K562 (cell line): Measurements from ENCODE around the gene ERAS. TPM values are rescaled to one million over a fixed set of nuclear protein-coding genes. Genes with fewer than 3 reads are reported as not detected.

Source experiments
- ARID1B ChIP-seq: fragments of 450-650 bp; IDR thresholded peaks from 2 replicates; pipeline ENCODE4 v1.6.1; 2016; ENCODE audit warnings: antibody characterized with exemption, mild to moderate bottlenecking, inconsistent platforms
- CBX8 ChIP-seq: fragments of 200-600 bp; sonication (generic); IDR thresholded peaks from 2 replicates; pipeline ENCODE4 v1.6.1; 2012; ENCODE audit warnings: borderline replicate concordance, mixed run types, low read depth, mild to moderate bottlenecking, moderate library complexity, mixed read lengths, low read length, control low read depth, inconsistent platforms; ENCODE audit not compliant: poor library complexity, severe bottlenecking; ENCODE audit errors: extremely low read depth
- CC2D1A ChIP-seq: fragments of 450-650 bp; IDR thresholded peaks from 2 replicates; pipeline ENCODE4 v1.6.1; 2017; ENCODE audit warnings: mild to moderate bottlenecking
- DDX20 ChIP-seq: fragments of 450-650 bp; IDR thresholded peaks from 2 replicates; pipeline ENCODE4 v1.6.1; 2016; ENCODE audit warnings: missing genetic modification characterization, low read depth, mild to moderate bottlenecking, missing compliant biosample characterization, moderate library complexity
- ELF4 ChIP-seq: fragments of 450-650 bp; formaldehyde crosslinking; IDR thresholded peaks from 2 replicates; pipeline ENCODE4 v1.4.0; 2022; ENCODE audit warnings: missing genetic modification characterization
- ESRRB ChIP-seq: fragments of 250-450 bp; sonication (Bioruptor Pico); IDR thresholded peaks from 2 replicates; pipeline ENCODE4 v1.5.0; 2020; ENCODE audit warnings: mild to moderate bottlenecking, moderate library complexity, borderline replicate concordance
- KDM4B ChIP-seq, 2 experiments: fragments of 450-650 bp in 1 of 2; sonication (generic) in 1 of 2; IDR thresholded peaks; 2 replicates each; pipeline ENCODE4 v1.6.1; 2016 to 2017; ENCODE audit warnings: borderline replicate concordance in 2 of 2, antibody characterized with exemption in 1 of 2, low read depth in 1 of 2, mild to moderate bottlenecking in 1 of 2
- NCOA2 ChIP-seq, 2 experiments: fragments of 450-650 bp; IDR thresholded peaks; 2 replicates each; pipeline ENCODE4 v1.6.1; 2018; ENCODE audit warnings: mild to moderate bottlenecking in 2 of 2, moderate library complexity in 1 of 2; ENCODE audit not compliant: partially characterized antibody in 2 of 2
- NUFIP1 ChIP-seq: fragments of 450-650 bp; IDR thresholded peaks from 2 replicates; pipeline ENCODE4 v1.6.1; 2018; ENCODE audit not compliant: partially characterized antibody
- SMARCA4 ChIP-seq: fragments of 450-650 bp; IDR thresholded peaks from 2 replicates; pipeline ENCODE4 v1.6.1; 2016
- SMARCE1 ChIP-seq: fragments of 450-650 bp; IDR thresholded peaks from 2 replicates; pipeline ENCODE4 v1.7.1; 2016; ENCODE audit warnings: mild to moderate bottlenecking
- SREBF1 ChIP-seq: fragments of 150-350 bp; IDR thresholded peaks from 2 replicates; pipeline ENCODE4 v1.6.1; 2014; ENCODE audit warnings: antibody characterized with exemption, low read depth, low read length, borderline replicate concordance
- SRSF3 ChIP-seq: fragments of 200-400 bp; formaldehyde crosslinking; IDR thresholded peaks from 2 replicates; pipeline ENCODE4 v1.6.1; 2016; ENCODE audit warnings: mild to moderate bottlenecking, low read length, moderate library complexity; ENCODE audit not compliant: insufficient read depth
- TAL1 ChIP-seq: fragments of 450-650 bp; IDR thresholded peaks from 2 replicates; pipeline ENCODE4 v1.6.1; 2016; ENCODE audit warnings: mild to moderate bottlenecking
- ZBED1 ChIP-seq: IDR thresholded peaks from 2 replicates; pipeline ENCODE4 v1.6.1; 2014
- ZBTB26 ChIP-seq: fragments of 450-650 bp; formaldehyde crosslinking; IDR thresholded peaks from 2 replicates; pipeline ENCODE4 v1.4.0; 2022; ENCODE audit warnings: missing genetic modification characterization
- ZKSCAN8 ChIP-seq: fragments of 200-800 bp; sonication (Bioruptor generic); IDR thresholded peaks from 2 replicates; pipeline ENCODE4 v1.6.1; 2016; ENCODE audit warnings: missing genetic modification characterization, missing compliant biosample characterization
- ZNF140 ChIP-seq: fragments of 250-450 bp; sonication (Bioruptor Pico); IDR thresholded peaks from 2 replicates; pipeline ENCODE4 v1.8.0; 2021; ENCODE audit warnings: moderate library complexity, mild to moderate bottlenecking, inconsistent platforms
- ZNF274 ChIP-seq: IDR thresholded peaks from 2 replicates; pipeline ENCODE4 v1.6.1; 2011; ENCODE audit warnings: low read depth, mild to moderate bottlenecking, low read length, moderate library complexity, borderline replicate concordance
- polyA plus RNA-seq, 8 experiments: library from polyadenylated mRNA; depleted of rRNA in 4 of 8; stranded (reverse) in 5 of 8; unstranded in 3 of 8; fragments of >200 nt; fragmentation: Nextera tagmentation in 2 of 8; fragmentation: Illumina TruSeq in 1 of 8; extraction: Ambion mirVana in 2 of 8; extraction: Trizol in 1 of 8; gene quantifications; 2 replicates each; pipeline versions ENCODE4 v1.2.1 to v1.2.3, GENCODE V29; 2011 to 2014; ENCODE audit warnings: inconsistent platforms in 1 of 8, missing spikeins in 1 of 8
- total RNA-seq, 7 experiments: library from RNA; depleted of rRNA in 6 of 7; stranded (reverse); fragments of >200 nt in 6 of 7; fragmentation: Illumina TruSeq in 2 of 7; extraction: Trizol in 2 of 7; gene quantifications; 2 replicates each; pipeline versions ENCODE4 v1.2.1 to v1.2.3, GENCODE V29; 2011 to 2021; ENCODE audit warnings: low replicate concordance in 1 of 7
- TF ChIP-seq, protein P1 (sequence below): sonication (generic); formaldehyde crosslinking; IDR thresholded peaks from 2 replicates; pipeline ENCODE4 v1.8.1; 2023; ENCODE audit warnings: mild to moderate bottlenecking, missing genetic modification reagents
- TF ChIP-seq, protein P2 (sequence below), 2 experiments: fragments of 150-350 bp in 1 of 2; IDR thresholded peaks; 2 replicates each; pipeline ENCODE4 v1.6.1; 2012 to 2016; ENCODE audit warnings: low read depth in 2 of 2, low read length in 2 of 2, mild to moderate bottlenecking in 1 of 2, moderate library complexity in 1 of 2
- TF ChIP-seq, protein P3 (sequence below): fragments of 450-650 bp; IDR thresholded peaks from 2 replicates; pipeline ENCODE4 v1.6.1; 2016; ENCODE audit warnings: low read depth, mild to moderate bottlenecking, moderate library complexity

ERAS gene
- total and polyA plus RNA-seq, 9 of the 15 experiments (the other 6 are each of a cell fraction or from before 2014, with no cell fraction given) = 0.07 to 0.12 TPM; not detected in 7

DNA sequence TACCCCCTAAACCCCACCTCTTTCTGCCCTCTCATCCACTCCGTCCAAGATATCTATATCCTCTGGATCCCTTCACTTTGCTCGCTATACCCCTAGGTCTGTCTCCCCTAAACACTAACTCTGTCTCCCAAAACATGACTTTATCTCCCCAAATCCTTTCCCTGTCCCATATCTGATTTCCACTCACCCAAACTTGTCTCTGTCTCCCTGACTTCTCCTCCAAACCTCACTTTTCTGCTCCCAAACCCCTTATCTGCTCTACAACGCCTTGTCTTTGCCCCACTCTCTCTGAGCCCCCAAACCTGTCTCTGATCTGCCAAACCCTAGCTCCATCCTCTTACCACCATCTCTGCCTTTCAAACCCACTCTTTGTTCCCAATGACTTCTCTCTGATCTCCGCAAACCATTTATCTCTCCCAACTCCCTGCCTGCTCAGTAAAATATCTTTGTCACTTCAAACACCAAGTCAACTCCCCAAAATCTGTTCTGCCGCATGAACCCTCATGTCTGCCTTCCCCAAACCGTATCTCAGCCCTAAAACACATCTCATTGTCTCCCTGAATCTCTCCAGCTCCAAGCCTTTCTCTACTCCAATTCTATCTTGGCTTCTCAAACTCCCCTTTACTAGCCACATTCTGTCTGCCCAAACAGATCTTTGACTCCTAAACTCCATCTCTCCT, 39.3 kb upstream of the ERAS start (continued):
- TF ChIP-seq, protein P1, sequence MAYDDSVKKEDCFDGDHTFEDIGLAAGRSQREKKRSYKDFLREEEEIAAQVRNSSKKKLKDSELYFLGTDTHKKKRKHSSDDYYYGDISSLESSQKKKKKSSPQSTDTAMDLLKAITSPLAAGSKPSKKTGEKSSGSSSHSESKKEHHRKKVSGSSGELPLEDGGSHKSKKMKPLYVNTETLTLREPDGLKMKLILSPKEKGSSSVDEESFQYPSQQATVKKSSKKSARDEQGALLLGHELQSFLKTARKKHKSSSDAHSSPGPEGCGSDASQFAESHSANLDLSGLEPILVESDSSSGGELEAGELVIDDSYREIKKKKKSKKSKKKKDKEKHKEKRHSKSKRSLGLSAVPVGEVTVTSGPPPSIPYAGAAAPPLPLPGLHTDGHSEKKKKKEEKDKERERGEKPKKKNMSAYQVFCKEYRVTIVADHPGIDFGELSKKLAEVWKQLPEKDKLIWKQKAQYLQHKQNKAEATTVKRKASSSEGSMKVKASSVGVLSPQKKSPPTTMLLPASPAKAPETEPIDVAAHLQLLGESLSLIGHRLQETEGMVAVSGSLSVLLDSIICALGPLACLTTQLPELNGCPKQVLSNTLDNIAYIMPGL (CRISPR knock-in tag) = no peak
- TF ChIP-seq, protein P2, sequence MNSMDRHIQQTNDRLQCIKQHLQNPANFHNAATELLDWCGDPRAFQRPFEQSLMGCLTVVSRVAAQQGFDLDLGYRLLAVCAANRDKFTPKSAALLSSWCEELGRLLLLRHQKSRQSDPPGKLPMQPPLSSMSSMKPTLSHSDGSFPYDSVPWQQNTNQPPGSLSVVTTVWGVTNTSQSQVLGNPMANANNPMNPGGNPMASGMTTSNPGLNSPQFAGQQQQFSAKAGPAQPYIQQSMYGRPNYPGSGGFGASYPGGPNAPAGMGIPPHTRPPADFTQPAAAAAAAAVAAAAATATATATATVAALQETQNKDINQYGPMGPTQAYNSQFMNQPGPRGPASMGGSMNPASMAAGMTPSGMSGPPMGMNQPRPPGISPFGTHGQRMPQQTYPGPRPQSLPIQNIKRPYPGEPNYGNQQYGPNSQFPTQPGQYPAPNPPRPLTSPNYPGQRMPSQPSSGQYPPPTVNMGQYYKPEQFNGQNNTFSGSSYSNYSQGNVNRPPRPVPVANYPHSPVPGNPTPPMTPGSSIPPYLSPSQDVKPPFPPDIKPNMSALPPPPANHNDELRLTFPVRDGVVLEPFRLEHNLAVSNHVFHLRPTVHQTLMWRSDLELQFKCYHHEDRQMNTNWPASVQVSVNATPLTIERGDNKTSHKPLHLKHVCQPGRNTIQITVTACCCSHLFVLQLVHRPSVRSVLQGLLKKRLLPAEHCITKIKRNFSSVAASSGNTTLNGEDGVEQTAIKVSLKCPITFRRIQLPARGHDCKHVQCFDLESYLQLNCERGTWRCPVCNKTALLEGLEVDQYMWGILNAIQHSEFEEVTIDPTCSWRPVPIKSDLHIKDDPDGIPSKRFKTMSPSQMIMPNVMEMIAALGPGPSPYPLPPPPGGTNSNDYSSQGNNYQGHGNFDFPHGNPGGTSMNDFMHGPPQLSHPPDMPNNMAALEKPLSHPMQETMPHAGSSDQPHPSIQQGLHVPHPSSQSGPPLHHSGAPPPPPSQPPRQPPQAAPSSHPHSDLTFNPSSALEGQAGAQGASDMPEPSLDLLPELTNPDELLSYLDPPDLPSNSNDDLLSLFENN (IDR thresholded peaks at IDR 0.05; ENCODE audit: low read depth in 2 of 2, low read length in 2 of 2) = no peak
- TF ChIP-seq ESRRB (CRISPR knock-in tag) = no peak
- no peak for TF ChIP-seq CC2D1A
- TF ChIP-seq SMARCA4 = 0 out of 2 replicates have a peak, but pooled peaks have one; percentile 47
- peak; percentile 54; the same call in 1 of the 2 replicates for TF ChIP-seq ELF4 (CRISPR knock-in tag)
- TF ChIP-seq ZBTB26 (CRISPR knock-in tag) = 0 out of 2 replicates have a peak, but pooled peaks have one; percentile 56
- TF ChIP-seq ZBED1 = no peak
- TF ChIP-seq SREBF1 = no peak
- no peak for TF ChIP-seq ZNF140
- no peak for TF ChIP-seq ZKSCAN8
- TF ChIP-seq NUFIP1 = no peak
- TF ChIP-seq SRSF3 = no peak
- TF ChIP-seq, protein P3, sequence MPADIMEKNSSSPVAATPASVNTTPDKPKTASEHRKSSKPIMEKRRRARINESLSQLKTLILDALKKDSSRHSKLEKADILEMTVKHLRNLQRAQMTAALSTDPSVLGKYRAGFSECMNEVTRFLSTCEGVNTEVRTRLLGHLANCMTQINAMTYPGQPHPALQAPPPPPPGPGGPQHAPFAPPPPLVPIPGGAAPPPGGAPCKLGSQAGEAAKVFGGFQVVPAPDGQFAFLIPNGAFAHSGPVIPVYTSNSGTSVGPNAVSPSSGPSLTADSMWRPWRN = no peak
- TF ChIP-seq NCOA2 (IDR thresholded peaks at IDR 0.05; ENCODE audit: partially characterized antibody in 2 of 2) = no peak
- TF ChIP-seq ZNF274 = no peak
- TF ChIP-seq ARID1B = 0 out of 2 replicates have a peak, but pooled peaks have one; percentile 27
- no peak for TF ChIP-seq TAL1
- no peak for TF ChIP-seq CBX8
- no peak for TF ChIP-seq SMARCE1
- no peak for TF ChIP-seq DDX20 (tag)
- TF ChIP-seq KDM4B (IDR thresholded peaks at IDR 0.05; ENCODE audit: borderline replicate concordance in 2 of 2, low read depth in 1 of 2) = no peak
